ENCODE data around the gene OR6Q1.
"Not testable (repeated sequence)": the region's sequence is repeated elsewhere in the genome, so short reads cannot be mapped to it uniquely, and the experiment has no call there.

The OR6Q1 gene, protein sequence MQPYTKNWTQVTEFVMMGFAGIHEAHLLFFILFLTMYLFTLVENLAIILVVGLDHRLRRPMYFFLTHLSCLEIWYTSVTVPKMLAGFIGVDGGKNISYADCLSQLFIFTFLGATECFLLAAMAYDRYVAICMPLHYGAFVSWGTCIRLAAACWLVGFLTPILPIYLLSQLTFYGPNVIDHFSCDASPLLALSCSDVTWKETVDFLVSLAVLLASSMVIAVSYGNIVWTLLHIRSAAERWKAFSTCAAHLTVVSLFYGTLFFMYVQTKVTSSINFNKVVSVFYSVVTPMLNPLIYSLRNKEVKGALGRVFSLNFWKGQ

DNA sequence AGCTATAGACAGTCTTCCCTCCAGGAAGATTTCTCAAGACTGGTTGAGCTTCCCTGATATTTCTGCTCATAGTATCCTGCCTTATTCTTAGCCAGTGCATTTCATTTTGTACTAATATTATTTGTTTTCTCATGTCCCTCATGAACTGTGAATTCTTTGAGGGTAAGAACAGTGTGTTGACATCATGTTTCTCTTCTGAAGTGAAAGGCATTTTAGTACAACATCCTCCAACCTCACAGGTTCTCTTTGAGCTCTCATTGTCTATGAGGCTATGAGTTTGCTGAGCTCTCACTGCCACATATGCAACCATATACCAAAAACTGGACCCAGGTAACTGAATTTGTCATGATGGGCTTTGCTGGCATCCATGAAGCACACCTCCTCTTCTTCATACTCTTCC, at the start of gene OR6Q1:
OR6Q1 (plus strand) TSS at position 301 of the 400 bp plus-strand sequence; CDS start at position 301, 0 bp downstream.
- DNase-seq, result no peak

DNA sequence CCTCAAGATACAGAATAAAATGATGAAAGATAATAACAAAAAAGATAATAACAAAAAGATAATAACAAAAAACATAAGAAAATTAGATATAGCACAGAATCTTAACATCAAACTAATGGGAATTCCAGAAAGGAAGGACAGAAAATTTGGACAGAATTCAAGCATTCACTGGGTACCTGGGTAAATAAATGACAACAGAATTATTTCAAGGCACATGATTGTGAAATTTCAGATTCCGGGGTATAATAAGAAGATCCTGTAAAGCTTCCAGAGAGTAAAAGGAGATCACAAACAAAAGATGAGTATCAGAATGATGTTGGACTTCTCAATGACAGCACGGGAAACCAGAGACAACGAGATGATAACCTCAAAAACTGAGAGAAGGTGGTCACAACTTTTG, 49.2 kb upstream of the OR6Q1 start:
- DNase-seq, result no peak

DNA sequence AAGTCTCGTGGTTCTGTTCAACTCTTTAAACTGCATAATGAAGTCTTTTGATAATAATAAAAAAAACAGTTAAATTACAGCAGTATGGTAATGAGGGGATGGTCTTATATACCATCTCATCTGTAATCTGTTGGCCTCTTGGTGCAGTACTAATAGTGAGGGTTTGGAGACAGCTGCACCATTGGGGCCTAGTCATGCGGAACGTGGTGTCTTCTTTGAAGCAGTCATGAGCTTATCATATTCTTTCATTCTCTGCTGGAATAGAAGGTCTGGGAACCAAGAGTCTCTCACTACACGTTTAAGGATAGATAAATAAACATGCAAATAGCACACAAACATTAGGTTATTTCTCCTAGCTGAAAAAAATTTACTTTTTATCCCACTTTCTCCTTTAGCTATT, 48.0 kb upstream of the OR6Q1 start:
- no peak for DNase-seq

DNA sequence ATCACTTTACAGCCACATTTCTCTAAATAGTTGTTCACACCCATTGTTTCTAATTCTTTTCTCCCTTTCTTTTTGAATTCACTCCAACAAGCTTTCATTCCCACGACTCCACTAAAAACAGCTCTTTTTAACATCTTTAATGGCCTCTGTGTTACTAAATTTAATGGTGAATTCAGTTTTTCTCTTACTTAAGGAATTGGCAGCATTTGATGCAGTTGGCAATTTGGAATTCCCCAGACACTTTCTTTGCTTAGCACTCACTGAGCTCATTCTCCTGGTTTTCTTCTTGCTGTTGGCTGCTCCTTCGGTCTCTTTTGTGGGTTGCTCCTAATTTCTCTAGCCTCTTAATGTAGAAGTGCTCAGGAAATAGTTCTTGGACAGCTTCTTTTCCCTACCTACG, 47.6 kb upstream of the OR6Q1 start:
- DNase-seq, result no peak

DNA sequence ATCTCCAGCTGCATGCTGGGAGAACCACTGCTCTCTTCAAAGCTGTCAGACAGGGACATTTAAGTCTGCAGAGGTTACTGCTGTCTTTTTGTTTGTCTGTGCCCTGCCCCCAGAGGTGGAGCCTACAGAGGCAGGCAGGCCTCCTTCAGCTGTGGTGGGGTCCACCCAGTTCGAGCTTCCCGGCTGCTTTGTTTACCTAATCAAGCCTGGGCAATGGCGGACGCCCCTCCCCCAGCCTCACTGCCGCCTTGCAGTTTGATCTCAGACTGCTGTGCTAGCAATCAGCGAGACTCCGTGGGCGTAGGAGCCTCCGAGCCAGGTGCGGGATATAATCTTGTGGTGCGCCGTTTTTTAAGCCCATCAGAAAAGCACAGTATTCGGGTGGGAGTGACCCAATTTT, 31.2 kb upstream of the OR6Q1 start:
- not testable (repeated sequence) for DNase-seq

DNA sequence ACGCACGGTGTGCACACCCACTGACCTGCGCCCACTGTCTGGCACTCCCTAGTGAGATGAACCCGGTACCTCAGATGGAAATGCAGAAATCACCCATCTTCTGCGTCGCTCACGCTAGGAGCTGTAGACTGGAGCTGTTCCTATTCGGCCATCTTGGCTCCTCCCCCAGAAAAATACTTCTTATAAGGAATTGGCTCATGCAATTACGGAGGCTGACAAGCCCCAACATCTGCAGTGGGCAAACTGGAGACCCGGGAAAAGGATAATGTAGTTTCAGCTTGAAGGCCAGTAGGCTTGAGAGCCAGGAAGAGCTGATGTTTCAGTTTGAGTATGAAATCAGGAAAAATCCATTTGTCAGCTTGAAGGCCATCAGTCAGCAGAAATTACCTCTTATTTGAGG, 30.7 kb upstream of the OR6Q1 start:
- DNase-seq, result not testable (repeated sequence)

DNA sequence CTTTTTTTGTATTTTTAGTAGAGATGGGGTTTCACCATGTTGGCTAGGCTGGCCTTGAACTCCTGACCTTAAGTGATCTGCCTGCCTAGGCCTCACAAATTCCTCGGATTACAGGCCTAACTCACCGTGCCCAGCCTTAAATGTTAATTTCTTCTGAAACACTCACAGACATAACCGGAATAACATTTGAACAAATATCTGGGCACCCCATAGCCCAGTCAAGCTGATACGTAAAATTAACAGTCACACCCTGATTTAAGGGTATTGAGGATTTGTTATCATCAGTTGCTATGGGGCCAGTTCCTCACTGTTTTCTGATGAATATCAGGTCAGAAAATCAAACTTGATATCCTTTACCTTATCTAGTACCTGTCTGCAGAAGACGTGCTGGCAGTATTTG, 30.1 kb upstream of the OR6Q1 start:
- no peak for DNase-seq

DNA sequence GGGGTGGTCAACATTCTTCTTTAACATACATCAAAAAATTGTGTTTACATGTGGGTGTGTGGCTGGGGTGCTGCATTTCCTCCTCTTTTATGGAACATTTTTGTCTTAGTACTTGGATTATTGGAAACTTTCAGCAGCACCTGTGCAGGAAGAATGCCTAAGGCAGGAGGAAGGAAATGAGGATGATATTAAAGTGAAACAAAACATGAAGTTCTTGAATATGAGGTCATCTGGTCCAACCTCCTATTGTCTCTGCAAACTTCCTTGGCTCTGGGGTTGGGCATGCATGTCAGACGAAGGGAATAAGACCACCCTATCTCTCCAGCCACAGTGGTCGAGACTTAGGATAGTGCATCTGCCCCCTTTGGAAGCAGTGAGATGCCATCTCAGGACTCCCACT, 27.7 kb upstream of the OR6Q1 start:
- DNase-seq, result no peak

DNA sequence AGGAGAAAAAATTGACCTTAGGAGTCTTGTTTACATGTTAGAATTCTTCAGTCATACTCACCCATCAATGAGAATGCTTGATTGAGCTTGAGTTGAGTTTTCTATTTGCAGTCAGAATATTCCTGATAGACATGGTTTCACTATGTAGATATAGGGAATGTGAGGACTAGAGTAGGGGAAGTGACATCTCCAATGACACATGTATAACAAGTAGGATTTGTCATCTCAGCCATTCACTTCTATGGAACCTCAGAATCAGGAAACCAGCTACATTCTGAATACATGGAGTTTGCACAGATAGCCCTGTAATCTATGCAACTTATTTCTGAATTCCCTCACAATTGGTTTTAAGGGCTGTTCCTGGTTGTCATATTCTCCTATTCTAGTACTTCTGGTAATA, 27.2 kb upstream of the OR6Q1 start:
- no peak for DNase-seq

DNA sequence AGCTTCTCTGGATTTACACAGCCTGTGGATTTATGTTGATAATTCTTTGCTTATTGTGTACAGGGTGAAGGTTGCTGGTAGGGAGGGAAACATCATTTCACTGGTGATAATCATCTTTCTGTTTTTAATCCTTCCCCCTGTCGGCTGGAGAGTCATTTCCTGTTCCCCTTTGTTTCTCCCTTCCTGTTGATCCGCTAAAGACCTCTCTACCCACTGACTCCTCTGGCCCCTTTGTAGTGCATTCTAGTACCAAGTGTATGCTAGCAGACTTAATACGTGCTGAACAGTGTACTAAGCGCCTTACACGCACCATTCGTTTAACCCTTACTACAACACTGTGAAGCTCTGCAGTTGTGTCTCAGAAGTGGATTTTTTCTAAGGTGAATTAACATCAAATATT, 26.1 kb upstream of the OR6Q1 start:
- DNase-seq, result no peak

DNA sequence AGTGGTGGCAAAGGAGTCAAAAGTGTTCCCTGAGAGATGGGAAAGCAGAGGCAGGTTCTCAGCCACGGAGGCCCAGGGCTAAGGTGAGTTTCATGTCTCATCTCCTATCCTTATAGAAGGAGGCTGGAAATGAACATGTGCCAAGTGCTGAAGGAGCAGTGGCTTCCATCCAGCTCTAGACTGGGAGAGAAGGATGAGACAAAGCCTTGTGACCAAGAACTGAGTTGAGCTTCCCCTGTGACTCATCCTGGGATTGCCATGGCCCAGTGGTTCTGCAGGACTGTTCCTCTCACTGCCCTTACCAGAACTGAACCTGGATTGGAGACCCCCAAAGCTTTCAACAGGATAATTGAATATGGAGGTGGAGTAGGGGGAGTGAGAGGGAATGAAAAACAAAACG, 23.8 kb upstream of the OR6Q1 start:
- DNase-seq, result no peak

DNA sequence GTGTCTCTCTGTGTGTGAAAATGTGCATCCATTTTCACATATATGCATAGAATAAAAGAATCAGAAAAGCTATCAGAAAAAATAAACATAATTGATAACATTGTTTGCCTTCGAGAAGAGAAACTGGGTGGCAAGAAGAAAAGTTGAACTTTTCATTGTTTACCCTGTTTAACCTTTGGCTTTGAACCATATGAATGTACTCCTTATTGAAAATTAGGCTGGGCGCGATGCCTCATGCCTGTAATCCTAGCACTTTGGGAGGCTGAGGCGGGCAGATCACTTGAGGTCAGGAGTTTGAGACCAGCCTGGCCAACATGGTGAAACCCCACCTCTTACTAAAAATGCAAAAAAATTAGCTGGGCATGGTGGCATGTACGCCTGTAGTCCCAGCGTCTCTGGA, 19.0 kb upstream of the OR6Q1 start:
- no peak for DNase-seq

DNA sequence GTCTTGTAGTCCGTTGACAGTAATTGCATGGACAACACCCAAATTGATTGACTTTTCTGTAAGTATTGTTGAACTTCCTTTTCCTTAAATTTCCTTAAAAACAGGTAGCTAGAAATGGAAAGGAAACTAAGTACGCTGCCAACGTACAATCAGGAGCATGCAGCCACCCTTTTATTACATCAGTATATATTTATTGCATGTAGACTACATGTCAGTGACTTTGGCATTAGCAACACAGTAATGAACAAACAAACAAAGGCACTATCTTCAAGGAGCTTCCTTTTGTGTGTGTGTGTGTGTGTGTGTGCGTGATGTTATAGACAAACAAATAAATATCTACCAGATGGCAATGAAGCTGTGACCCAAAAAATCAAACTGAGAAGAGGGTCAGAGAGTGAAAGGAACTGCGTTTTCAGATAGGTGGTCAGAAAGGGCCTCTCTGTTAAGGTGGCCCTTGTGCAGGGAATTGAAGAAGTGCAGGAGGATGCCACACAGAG, 7.3 kb upstream of the OR6Q1 start, which contains the start of gene OR9Q1:
OR9Q1 (plus strand) TSS at position 447 of the 497 bp plus-strand sequence. CDS start 155,564 bp downstream, outside the sequence.
- no peak for DNase-seq

DNA sequence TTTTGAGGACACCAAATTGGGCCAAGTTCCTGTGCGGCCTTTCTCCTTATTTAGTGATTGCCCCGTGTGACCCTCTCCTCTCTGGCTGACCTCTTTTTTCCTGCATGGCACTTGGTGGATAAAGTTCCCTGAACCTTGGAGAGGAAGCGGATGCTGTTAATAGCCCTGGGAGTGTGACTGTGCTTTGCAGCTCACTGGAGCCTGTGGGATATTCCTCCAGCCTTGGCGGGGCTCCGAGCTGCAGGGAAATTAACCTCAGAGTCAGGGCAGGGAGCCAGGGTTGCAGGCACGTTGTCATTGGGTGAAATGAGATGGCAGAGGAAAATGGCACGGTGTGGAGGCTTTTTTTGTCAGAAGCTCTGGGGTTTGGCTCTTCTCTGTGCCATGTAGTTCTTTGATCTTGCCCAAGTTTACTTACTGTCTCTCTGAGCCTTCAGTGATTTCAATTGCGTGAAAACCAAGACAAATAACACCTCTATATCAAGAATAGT, 6.1 kb upstream of the OR6Q1 start:
- no peak for DNase-seq

DNA sequence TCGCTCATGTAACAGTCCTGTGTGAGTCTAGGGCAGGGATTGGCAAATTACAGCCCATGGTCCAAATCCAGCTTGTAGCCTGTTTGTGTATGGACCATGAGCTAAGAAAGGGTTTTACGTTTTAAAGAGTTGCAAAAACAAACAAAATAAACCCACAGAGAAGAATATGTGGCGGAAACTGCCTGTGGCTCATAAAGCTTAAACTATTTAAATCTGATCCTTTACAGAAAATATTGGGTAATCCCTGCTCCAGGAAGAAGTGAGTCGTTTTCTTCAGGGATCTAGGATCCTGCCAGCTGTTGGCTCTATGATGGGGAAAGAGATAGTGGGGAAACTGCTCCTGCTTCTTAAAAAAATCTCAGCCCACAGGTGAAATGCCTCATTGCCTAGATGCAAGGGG, 3.4 kb upstream of the OR6Q1 start:
- no peak for DNase-seq

DNA sequence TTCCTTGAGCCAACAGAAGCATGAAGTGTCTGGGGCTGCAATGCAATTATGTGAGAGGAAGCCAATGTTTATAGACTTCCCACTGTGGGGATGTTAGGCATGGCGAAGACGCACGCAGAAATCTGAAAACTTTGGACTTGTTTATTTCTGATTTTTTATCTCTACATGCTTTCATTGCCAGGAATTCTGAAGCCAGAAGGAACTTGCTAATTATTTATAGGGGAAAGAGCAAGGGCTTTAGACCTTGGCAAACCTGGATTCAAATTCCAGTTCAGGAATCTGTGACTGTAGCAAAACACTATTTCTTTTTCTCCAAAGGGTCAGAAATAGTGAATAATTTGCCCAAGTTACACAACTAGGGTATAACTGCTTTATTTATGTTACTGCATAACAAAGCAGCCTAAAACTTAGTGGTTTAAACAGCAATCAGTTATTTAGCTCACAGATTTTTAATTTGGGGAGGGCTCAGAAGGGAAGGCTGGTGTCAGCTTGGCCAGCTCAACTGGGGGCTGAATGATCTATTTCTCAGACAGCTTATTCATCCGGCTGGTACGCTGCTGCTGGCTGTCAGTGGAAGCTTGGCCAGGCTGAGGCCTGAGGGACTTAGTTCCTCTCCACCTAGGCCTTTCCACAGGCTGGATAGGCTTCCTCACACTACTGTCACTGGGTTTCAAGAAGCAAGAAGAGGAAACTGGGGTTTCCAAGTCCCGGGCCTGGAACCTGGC, 1.9 kb upstream of the OR6Q1 start:
- no peak for DNase-seq

DNA sequence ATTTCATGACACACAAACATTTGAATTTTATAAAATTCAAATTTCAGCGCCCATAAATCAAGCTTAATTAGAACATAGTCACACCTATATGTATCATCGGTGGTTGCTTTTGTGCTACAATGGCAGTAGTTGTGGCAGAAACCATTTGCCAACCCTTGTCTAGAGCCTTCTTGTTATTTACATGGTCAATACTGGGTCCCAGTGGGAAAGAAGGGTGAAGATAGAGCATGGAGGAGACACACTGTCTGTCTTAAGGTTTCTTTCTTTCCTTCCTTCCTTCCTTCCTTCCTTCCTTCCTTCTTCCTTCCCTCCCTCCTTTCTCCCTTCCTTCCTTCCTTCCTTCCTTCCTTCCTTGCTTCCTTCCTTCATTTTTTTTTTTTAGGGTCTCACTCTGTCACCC, 3.7 kb downstream of the OR6Q1 start:
- DNase-seq, result no peak

DNA sequence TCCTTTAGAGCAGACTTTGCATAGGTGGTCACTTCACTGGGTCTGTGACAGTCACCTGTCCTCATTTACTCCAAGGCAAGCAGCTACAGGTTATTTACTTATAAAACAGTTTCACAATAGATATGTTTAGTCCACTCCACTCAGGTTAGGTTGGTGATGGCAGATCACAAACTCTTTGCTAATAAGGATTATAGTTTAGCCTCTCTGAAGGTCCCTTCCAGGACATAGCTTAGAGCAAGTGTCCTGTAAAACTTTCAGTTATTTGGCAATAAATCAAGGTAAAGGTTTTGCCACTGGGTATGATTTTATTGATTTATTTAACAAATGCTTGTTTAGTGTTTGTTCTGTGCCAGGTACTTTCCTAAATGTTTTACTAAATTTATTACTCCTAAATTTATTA, 8.8 kb downstream of the OR6Q1 start:
- DNase-seq, result no peak

DNA sequence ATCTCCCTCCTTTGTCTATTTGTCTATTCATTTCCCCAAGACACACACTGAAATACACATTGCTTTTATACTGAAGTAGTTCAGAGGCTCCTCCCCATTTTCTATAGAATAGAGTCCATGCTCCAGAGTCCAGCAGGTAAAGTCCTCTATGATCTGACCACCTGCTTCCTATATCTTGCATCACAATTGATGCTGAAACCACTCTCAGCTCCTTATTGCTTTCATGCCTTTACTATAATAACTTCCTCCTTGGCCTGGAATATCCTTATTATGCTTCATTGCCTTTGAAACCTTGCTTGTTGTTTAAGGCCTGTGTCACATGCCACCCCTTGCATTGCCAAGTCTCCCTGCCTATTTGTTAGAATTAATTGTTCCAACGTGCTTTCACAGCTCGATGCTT, 12.6 kb downstream of the OR6Q1 start:
- DNase-seq, result no peak

DNA sequence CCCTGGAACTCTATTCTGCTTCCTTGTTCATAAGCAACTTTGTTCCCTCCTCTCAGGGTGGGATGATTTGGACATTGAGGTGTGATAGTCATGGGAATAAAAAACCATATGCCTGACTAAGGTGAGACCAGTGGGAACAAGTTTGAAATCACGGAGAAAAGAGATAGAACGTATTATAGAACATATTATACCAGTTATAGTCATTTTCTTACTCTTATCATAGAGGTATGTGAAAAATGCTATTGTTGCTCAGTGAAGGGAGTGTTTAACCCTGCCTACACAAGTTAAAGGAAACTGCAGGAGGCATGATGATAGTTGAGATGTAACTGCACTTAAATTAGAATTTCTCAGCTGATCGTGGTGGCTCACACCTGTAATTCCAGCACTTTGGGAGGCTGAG, 15.5 kb downstream of the OR6Q1 start:
- DNase-seq, result no peak

DNA sequence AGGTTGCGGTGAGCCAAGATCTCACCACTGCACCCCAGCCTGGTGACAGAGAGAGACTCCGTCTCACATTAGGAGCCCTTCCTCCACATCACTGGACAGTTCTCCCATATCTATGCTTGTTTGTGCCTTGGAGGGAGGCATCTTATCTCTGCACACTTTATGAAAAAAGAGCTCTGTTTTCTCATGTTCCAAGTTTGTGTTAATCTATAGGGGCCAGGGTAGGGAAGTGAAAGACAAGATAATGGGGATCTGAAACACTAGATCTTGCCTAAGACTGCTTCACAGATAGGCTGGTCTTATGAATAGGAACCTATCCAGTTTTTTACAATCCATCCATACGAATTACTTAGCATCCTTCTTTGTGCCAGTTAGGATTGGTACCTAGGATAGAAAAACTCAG, 17.1 kb downstream of the OR6Q1 start:
- no peak for DNase-seq

DNA sequence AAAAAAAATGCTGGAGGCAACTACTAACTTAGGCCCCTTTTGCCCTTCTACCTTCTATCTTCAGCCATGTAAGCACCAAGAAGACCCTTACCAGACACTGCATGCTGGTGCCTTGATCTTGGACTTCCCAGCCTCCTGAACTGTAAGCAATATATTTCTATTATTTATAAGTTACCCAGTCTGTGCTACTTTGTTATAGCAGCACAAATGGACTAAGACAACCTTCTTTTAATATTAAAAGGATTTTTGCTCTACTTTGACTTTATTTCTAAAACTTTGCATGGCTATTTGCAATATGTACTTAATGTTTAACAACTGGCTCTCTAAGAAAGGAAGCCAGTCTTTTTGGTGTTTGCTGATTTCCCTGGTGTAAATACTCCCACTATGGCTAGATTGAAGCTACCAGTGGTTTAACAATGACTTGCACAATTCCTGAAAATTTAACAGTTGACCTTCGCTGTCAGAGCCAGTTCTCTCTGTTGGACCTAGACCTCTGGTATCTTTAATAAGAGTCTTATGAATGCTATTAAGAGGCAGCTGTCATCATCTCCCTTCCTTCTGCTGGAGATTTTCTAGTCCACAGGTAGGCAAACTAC, 25.2 kb downstream of the OR6Q1 start:
- no peak for DNase-seq

DNA sequence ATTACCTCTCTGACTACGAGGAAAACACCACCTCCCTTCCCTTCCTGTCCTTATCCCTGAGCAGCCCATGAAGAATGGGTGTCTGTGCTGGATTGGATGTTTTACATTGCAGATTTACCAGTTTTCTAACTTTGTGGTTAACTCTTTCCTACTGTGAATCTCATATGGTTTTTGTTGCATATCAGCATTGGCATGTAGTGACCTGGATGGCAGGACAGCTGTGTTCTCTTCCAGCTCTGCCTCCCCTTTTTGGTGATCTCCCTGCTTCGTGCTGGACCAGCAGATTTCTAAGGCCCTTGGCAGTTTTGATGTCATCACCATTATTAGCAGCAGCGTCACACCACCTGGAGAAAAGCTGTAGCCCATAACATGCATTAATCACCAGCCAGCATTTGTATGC, 26.7 kb downstream of the OR6Q1 start:
- DNase-seq, result no peak
